ENCODE measurements around the gene TIGD7. TPM values are rescaled to one million over a fixed set of nuclear protein-coding genes. Genes with fewer than 3 reads are reported as not detected.

Gene TIGD7
- polyA plus RNA-seq, 2 of the 4 experiments (the other 2 are of a cell fraction): 1.8 to 4.3 TPM

DNA sequence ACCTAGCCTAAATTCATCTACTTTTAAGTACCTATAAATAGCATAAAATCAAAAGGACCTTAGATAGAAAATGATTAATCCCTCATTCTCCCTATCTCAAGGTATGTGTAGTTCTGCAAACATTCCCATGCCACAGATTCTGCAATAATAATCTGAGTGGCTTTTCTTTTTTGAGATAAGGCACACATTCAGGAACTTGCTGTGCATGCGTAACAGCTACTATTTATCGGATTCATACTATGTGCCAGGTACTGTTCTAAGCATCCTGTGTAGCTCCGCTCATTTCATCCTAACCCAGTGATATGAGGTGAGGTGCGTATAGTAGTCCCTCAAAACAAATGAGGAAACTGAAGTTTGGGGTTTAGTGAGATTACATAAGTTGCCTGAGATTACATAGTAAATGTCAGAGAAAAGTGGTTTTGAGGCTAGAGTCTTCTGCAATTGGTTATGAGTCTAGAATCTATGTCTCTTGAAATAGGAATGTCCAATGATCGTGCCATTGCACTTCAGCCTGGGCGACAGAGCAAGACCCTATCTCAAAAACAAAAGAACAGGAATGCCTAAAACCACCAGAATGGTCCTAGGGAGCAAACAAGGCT lies 23.9 kb downstream of the TIGD7 start:
- TF ChIP-seq HOXB5 (CRISPR knock-in tag; IDR thresholded peaks at IDR 0.05) (no peak), PHF8 (IDR thresholded peaks at IDR 0.05; ENCODE audit: borderline replicate concordance, low read depth) (no peak)
- TF ChIP-seq, protein P1, sequence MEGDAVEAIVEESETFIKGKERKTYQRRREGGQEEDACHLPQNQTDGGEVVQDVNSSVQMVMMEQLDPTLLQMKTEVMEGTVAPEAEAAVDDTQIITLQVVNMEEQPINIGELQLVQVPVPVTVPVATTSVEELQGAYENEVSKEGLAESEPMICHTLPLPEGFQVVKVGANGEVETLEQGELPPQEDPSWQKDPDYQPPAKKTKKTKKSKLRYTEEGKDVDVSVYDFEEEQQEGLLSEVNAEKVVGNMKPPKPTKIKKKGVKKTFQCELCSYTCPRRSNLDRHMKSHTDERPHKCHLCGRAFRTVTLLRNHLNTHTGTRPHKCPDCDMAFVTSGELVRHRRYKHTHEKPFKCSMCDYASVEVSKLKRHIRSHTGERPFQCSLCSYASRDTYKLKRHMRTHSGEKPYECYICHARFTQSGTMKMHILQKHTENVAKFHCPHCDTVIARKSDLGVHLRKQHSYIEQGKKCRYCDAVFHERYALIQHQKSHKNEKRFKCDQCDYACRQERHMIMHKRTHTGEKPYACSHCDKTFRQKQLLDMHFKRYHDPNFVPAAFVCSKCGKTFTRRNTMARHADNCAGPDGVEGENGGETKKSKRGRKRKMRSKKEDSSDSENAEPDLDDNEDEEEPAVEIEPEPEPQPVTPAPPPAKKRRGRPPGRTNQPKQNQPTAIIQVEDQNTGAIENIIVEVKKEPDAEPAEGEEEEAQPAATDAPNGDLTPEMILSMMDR (IDR thresholded peaks at IDR 0.05): no peak
- ATAC-seq: no peak
- no peak overlapping the region for H3K4me3 ChIP-seq
- DNase-seq (ENCODE audit: low read depth in 1 of 2, low spot score in 1 of 2): no peak
- H3K4me1 ChIP-seq: no peaks in the 10 kb centered on the region
- WGBS (ENCODE audit: missing lambda C conversion rate): 96% methylated on average over 6 of the region's 6 CpGs
- H3K27ac ChIP-seq: no peak overlapping the region
- no peak for FAIRE-seq
- ChIA-PET POLR2A (no interaction called here), CTCF (interaction anchor here (1.2 to 2.0 kb wide), 2 partner anchors 14 to 15 kb away, joined by 3 to 6 read pairs; no protein-coding TSS in a partner anchor)
- peak overlapping the region; percentile 82; the same call in 2 of the 3 replicates for H3K4me2 ChIP-seq
- peaks cover 23% of the 10 kb centered on the region for H3K9me3 ChIP-seq

GRCh38 chr16:3276679-3277078 lies 28.6 kb downstream of the TIGD7 start:
- WGBS (ENCODE audit: missing lambda C conversion rate): 21% methylated on average over 5 of the region's 5 CpGs
- ATAC-seq (no peak), DNase-seq (ENCODE audit: low read depth in 1 of 2, low spot score in 1 of 2) (no peak), FAIRE-seq (no peak)
- Histone ChIP-seq H3K4me2 (no peak overlapping the region), H3K9me3 (peaks cover 8% of the 10 kb centered on the region; the same call in 1 of the 3 replicates), H3K27ac (no peak overlapping the region), H3K4me3 (no peak overlapping the region), H3K4me1 (no peaks in the 10 kb centered on the region)
- no peak for TF ChIP-seq FOXS1 (CRISPR knock-in tag; IDR thresholded peaks at IDR 0.05)
- no peak for TF ChIP-seq RCOR1 (IDR thresholded peaks at IDR 0.05; ENCODE audit: low read depth, low read length)
- no peak for TF ChIP-seq BCL3 (IDR thresholded peaks at IDR 0.05)
- no peak for TF ChIP-seq ZC3H11A (IDR thresholded peaks at IDR 0.05)
- no peak for TF ChIP-seq BHLHE40 (IDR thresholded peaks at IDR 0.05; ENCODE audit: low read depth, low read length)
- TF ChIP-seq ZFP36 (IDR thresholded peaks at IDR 0.05; ENCODE audit: borderline replicate concordance, partially characterized antibody): no peak
- TF ChIP-seq, protein P2, sequence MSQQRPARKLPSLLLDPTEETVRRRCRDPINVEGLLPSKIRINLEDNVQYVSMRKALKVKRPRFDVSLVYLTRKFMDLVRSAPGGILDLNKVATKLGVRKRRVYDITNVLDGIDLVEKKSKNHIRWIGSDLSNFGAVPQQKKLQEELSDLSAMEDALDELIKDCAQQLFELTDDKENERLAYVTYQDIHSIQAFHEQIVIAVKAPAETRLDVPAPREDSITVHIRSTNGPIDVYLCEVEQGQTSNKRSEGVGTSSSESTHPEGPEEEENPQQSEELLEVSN (IDR thresholded peaks at IDR 0.05; ENCODE audit: borderline replicate concordance, low read depth): no peak
- no peak for TF ChIP-seq ESRRA (IDR thresholded peaks at IDR 0.05; ENCODE audit: borderline replicate concordance, low read length)
- TF ChIP-seq, protein P1 (IDR thresholded peaks at IDR 0.05): no peak
- no peak for TF ChIP-seq HEYL (CRISPR knock-in tag; IDR thresholded peaks at IDR 0.05)
- no peak for TF ChIP-seq FOSB (CRISPR knock-in tag; IDR thresholded peaks at IDR 0.05)
- no peak for TF ChIP-seq HOXB5 (CRISPR knock-in tag; IDR thresholded peaks at IDR 0.05)
- CTCF ChIA-PET: interaction anchor here (0.8 to 3.7 kb wide), 4 partner anchors 9 to 103 kb away, joined by 3 to 15 read pairs (median 4); no protein-coding TSS in a partner anchor
- POLR2A ChIA-PET: no interaction called here

- no peak overlapping the region for H3K4me2 ChIP-seq
- TF ChIP-seq RNF2 (IDR thresholded peaks at IDR 0.05; ENCODE audit: borderline replicate concordance, low read depth) (no peak), FOSB (CRISPR knock-in tag; IDR thresholded peaks at IDR 0.05) (no peak), RFX5 (IDR thresholded peaks at IDR 0.05) (no peak), CHD2 (IDR thresholded peaks at IDR 0.05; ENCODE audit: low read length, partially characterized antibody) (no peak)
- no peak overlapping the region for H3K4me3 ChIP-seq
- peaks cover 8% of the 10 kb centered on the region; the same call in 1 of the 3 replicates for H3K9me3 ChIP-seq
- ChIA-PET POLR2A (no interaction called here), CTCF (no interaction called here)
- ATAC-seq: no peak
- no peak overlapping the region for H3K27ac ChIP-seq
- H3K4me1 ChIP-seq: no peaks in the 10 kb centered on the region
- no peak for DNase-seq (ENCODE audit: low read depth in 1 of 2, low spot score in 1 of 2)
- no peak for FAIRE-seq
Observed at GRCh38 chr16:3274947-3275346, 30.3 kb downstream of the TIGD7 start.
